ENCODE measurements around the gene C3orf20. TPM values are rescaled to one million over a fixed set of nuclear protein-coding genes. Genes with fewer than 3 reads are reported as not detected.

The C3orf20 gene
- total and polyA plus RNA-seq, 2 experiments from 2014 or later = not detected

GRCh38 chr3:14699643-14700042 lies 24.7 kb downstream of the C3orf20 start:
- peaks cover 2% of the 10 kb centered on the region for H3K27me3 Mint-ChIP-seq (ENCODE audit: insufficient read depth, low read depth, poor library complexity)
- no peaks in the 10 kb centered on the region for H3K36me3 Mint-ChIP-seq (ENCODE audit: low read depth)
- TF ChIP-seq, protein P1, sequence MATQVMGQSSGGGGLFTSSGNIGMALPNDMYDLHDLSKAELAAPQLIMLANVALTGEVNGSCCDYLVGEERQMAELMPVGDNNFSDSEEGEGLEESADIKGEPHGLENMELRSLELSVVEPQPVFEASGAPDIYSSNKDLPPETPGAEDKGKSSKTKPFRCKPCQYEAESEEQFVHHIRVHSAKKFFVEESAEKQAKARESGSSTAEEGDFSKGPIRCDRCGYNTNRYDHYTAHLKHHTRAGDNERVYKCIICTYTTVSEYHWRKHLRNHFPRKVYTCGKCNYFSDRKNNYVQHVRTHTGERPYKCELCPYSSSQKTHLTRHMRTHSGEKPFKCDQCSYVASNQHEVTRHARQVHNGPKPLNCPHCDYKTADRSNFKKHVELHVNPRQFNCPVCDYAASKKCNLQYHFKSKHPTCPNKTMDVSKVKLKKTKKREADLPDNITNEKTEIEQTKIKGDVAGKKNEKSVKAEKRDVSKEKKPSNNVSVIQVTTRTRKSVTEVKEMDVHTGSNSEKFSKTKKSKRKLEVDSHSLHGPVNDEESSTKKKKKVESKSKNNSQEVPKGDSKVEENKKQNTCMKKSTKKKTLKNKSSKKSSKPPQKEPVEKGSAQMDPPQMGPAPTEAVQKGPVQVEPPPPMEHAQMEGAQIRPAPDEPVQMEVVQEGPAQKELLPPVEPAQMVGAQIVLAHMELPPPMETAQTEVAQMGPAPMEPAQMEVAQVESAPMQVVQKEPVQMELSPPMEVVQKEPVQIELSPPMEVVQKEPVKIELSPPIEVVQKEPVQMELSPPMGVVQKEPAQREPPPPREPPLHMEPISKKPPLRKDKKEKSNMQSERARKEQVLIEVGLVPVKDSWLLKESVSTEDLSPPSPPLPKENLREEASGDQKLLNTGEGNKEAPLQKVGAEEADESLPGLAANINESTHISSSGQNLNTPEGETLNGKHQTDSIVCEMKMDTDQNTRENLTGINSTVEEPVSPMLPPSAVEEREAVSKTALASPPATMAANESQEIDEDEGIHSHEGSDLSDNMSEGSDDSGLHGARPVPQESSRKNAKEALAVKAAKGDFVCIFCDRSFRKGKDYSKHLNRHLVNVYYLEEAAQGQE (IDR thresholded peaks at IDR 0.05; ENCODE audit: unreplicated experiment) = no peak
- TF ChIP-seq CREB1 (CRISPR knock-in tag; IDR thresholded peaks at IDR 0.05; ENCODE audit: low read depth) (no peak), CTCF (conservative IDR thresholded peaks at IDR 0.05; ENCODE audit: low read depth in 2 of 2) (no peak), ZNF114 (CRISPR knock-in tag; IDR thresholded peaks at IDR 0.05) (no peak), STAT1 (IDR thresholded peaks at IDR 0.05; ENCODE audit: unreplicated experiment) (no peak), POLR2AphosphoS5 (IDR thresholded peaks at IDR 0.05; ENCODE audit: low read depth) (no peak), EZH2phosphoT487 (IDR thresholded peaks at IDR 0.05; ENCODE audit: unreplicated experiment) (no peak), ZNF331 (CRISPR knock-in tag; IDR thresholded peaks at IDR 0.05; ENCODE audit: low read depth) (no peak), JUNB (IDR thresholded peaks at IDR 0.05; ENCODE audit: unreplicated experiment) (no peak), NANOG (IDR thresholded peaks at IDR 0.05; ENCODE audit: borderline replicate concordance) (no peak), EZH2 (IDR thresholded peaks at IDR 0.05; ENCODE audit: low read depth, unreplicated experiment) (no peak), ZNF462 (CRISPR knock-in tag; IDR thresholded peaks at IDR 0.05) (no peak)
- TF ChIP-seq, protein P2, sequence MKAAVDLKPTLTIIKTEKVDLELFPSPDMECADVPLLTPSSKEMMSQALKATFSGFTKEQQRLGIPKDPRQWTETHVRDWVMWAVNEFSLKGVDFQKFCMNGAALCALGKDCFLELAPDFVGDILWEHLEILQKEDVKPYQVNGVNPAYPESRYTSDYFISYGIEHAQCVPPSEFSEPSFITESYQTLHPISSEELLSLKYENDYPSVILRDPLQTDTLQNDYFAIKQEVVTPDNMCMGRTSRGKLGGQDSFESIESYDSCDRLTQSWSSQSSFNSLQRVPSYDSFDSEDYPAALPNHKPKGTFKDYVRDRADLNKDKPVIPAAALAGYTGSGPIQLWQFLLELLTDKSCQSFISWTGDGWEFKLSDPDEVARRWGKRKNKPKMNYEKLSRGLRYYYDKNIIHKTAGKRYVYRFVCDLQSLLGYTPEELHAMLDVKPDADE (IDR thresholded peaks at IDR 0.05) = no peak
- H4K20me1 ChIP-seq (replicated peaks; ENCODE audit: insufficient read depth) = no peaks in the 10 kb centered on the region; the same call in 1 of the 2 replicates
- H3K27me3 ChIP-seq (ENCODE audit: insufficient read depth) = no peaks in the 10 kb centered on the region
- no peak for DNase-seq (ENCODE audit: low spot score)
- H3F3A ChIP-seq (replicated peaks; ENCODE audit: low read depth) = no peaks in the 10 kb centered on the region
- no peak overlapping the region for H3K4me2 ChIP-seq
- H3K9me3 Mint-ChIP-seq = no peaks in the 10 kb centered on the region
- no peaks in the 10 kb centered on the region for H3K4me1 Mint-ChIP-seq
- no peak overlapping the region for H3K4me3 ChIP-seq
- H2AFZ ChIP-seq = no peak overlapping the region
- H3K27ac Mint-ChIP-seq = no peak overlapping the region
- no peak overlapping the region for H3K27ac ChIP-seq (ENCODE audit: low read depth)
- no peak for ATAC-seq
- H3K4me3 Mint-ChIP-seq = no peak overlapping the region
- no peaks in the 10 kb centered on the region for H3K4me1 ChIP-seq (ENCODE audit: insufficient read depth)
- no peaks in the 10 kb centered on the region for H3K79me2 ChIP-seq (replicated peaks; ENCODE audit: insufficient read depth)
- no peaks in the 10 kb centered on the region for H3K36me3 ChIP-seq (ENCODE audit: insufficient read depth)
- no peaks in the 10 kb centered on the region for H3K9me2 ChIP-seq (ENCODE audit: insufficient read depth)
